Suprapubic skin (tissue), 4 donors: Measurements from ENCODE around the gene SPATC1L. TPM values are rescaled to one million over a fixed set of nuclear protein-coding genes. Genes with fewer than 3 reads are reported as not detected.
A peak's percentile ranks its signal among the peaks of the same experiment; 100 is the strongest.

Source experiments
- DNase-seq, 2 donors: peaks; one replicate each; pipeline ENCODE4 v3.0.0-alpha.2; 2019; ENCODE audit warnings: low spot score in 2 of 2
- H3K27ac ChIP-seq: fragments of 200-600 bp; sonication (generic); one replicate; pipeline ENCODE4 v1.5.1; 2019
- H3K27me3 ChIP-seq: fragments of 200-600 bp; sonication (generic); one replicate; pipeline ENCODE4 v1.5.1; 2019
- H3K36me3 ChIP-seq: fragments of 200-600 bp; sonication (generic); one replicate; pipeline ENCODE4 v1.5.1; 2019
- H3K4me1 ChIP-seq: fragments of 200-600 bp; sonication (generic); one replicate; pipeline ENCODE4 v1.5.1; 2019
- H3K4me3 ChIP-seq: fragments of 200-600 bp; sonication (generic); one replicate; pipeline ENCODE4 v1.5.1; 2019; ENCODE audit warnings: mild to moderate bottlenecking
- H3K9me3 ChIP-seq: fragments of 200-600 bp; sonication (generic); one replicate; pipeline ENCODE4 v1.5.1; 2019
- EP300 ChIP-seq: sonication (generic); formaldehyde crosslinking; IDR thresholded peaks from one replicate; pipeline ENCODE4 v1.6.1; 2017; ENCODE audit warnings: antibody characterized with exemption
- POLR2A ChIP-seq, 2 donors: fragments of 450-650 bp; IDR thresholded peaks; one replicate each; pipeline ENCODE4 v1.6.1; 2017; ENCODE audit warnings: antibody characterized with exemption in 2 of 2, mild to moderate bottlenecking in 2 of 2, moderate library complexity in 2 of 2
- POLR2AphosphoS5 ChIP-seq, 3 donors: sonication (generic); formaldehyde crosslinking; IDR thresholded peaks; one replicate each; pipeline ENCODE4 v1.6.1; 2017; ENCODE audit warnings: antibody characterized with exemption in 3 of 3
- WGBS: methylation state at CpG from one replicate; pipeline ENCODE4 v1.1.5; 2018; 5-methylcytosine and 5-hydroxymethylcytosine counted together
- total RNA-seq, 4 donors: library from RNA; depleted of rRNA; stranded (reverse); fragments of >200 nt; gene quantifications; one replicate each; pipeline ENCODE4 v1.1.0, GENCODE V29; 2016
- TF ChIP-seq, protein P1 (sequence below), 2 donors: fragments of 200-600 bp in 1 of 2; fragments of 450-650 bp in 1 of 2; sonication (generic) in 1 of 2; IDR thresholded peaks; one replicate each; pipeline ENCODE4 v1.5.1; 2016 to 2019; ENCODE audit warnings: antibody characterized with exemption in 2 of 2, mild to moderate bottlenecking in 1 of 2, moderate library complexity in 1 of 2

The SPATC1L gene
- total RNA-seq, 4 donors from 2014 or later: 2.5 to 15.0 (median 6.9) TPM

DNA sequence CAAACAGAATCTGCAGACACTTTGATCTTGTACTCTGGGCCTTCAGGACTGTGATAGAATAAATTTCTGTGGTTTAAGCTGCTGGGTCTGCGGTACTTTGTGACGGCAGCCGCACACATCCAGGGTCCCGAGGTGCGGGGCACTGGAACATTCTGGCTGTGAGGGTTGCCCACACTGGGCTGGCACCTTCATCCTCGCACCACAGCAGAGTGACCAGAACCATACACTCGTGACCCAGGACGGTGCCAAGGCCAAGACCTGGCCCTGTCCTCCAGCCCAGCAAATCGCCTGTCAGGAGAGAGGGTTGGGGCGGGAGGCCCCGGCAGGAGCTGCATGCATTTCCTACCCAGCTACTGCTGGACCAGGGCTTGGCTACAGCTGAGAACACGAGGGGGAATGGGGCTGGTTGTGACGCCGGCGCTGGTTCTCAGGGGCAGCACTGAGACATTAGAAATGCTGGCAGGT, 26.2 kb downstream of the SPATC1L start:
- TF ChIP-seq POLR2AphosphoS5 (IDR thresholded peaks at IDR 0.05) (no peak), EP300 (no peak), POLR2A (IDR thresholded peaks at IDR 0.05) (no peak)
- TF ChIP-seq, protein P1, sequence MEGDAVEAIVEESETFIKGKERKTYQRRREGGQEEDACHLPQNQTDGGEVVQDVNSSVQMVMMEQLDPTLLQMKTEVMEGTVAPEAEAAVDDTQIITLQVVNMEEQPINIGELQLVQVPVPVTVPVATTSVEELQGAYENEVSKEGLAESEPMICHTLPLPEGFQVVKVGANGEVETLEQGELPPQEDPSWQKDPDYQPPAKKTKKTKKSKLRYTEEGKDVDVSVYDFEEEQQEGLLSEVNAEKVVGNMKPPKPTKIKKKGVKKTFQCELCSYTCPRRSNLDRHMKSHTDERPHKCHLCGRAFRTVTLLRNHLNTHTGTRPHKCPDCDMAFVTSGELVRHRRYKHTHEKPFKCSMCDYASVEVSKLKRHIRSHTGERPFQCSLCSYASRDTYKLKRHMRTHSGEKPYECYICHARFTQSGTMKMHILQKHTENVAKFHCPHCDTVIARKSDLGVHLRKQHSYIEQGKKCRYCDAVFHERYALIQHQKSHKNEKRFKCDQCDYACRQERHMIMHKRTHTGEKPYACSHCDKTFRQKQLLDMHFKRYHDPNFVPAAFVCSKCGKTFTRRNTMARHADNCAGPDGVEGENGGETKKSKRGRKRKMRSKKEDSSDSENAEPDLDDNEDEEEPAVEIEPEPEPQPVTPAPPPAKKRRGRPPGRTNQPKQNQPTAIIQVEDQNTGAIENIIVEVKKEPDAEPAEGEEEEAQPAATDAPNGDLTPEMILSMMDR (IDR thresholded peaks at IDR 0.05): no peak
- Histone ChIP-seq H3K9me3 (no peaks in the 10 kb centered on the region), H3K36me3 (no peaks in the 10 kb centered on the region), H3K4me3 (no peak overlapping the region), H3K27me3 (peaks cover 17% of the 10 kb centered on the region), H3K4me1 (peaks cover 17% of the 10 kb centered on the region), H3K27ac (no peak overlapping the region)
- DNase-seq: peak; percentile 39 to 70
- WGBS: 90% methylated on average over 10 of the region's 15 CpGs

DNA sequence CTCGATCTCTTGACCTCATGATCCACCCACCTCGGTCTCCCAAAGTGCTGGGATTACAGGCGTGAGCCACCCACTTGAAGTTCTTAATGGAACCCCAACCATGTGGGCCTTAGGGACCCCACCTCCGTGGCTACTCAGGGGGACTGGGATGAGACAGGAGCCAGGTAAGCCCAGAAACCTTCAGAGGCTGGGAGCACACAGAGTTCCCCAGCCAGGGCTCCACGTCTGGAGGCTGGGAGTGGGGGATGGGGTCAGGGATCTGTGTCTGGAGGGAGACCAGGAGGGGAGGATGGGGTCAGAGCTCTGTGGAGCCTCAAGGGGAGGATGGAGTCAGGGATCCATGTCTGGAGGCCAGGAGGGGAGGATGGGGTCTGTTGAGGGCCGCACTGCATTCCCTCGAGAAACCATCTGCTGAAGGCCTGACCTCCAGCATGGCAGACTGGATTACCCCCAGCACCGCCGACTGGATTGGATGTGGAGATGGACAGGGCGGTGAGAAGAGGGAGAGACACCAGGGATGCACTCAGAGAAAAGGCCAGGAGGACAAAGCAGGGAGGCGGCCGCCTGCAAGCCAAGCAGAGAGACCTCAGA, 26.8 kb downstream of the SPATC1L start:
- H3K4me3 ChIP-seq: no peak overlapping the region
- H3K4me1 ChIP-seq: peaks cover 18% of the 10 kb centered on the region
- no peaks in the 10 kb centered on the region for H3K9me3 ChIP-seq
- no peak for TF ChIP-seq EP300
- TF ChIP-seq, protein P1 (IDR thresholded peaks at IDR 0.05): no peak
- no peak overlapping the region for H3K27ac ChIP-seq
- peak; percentile 44 to 65 for DNase-seq
- 90% methylated on average over 12 of the region's 12 CpGs for WGBS
- H3K27me3 ChIP-seq: peaks cover 14% of the 10 kb centered on the region
- H3K36me3 ChIP-seq: no peaks in the 10 kb centered on the region

DNA sequence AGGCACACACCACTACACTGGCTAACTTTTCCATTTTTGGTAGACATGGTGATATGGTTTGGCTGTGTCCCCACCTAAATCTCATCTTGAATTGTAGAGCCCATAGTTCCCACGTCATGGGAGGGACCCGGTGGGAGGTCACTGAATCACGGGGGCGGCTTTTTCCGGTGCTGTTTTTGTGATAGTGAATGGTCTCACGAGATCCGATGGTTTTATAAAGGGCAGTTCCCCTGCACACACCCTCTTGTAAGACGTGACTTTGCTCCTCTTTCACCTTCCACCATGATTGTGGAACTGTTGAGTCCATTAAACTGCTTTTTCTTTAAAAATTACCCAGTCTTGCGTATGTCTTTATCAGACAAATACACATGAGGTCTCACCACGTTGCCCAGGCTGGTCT, 27.6 kb downstream of the SPATC1L start:
- Histone ChIP-seq H3K36me3 (no peaks in the 10 kb centered on the region), H3K4me1 (peaks cover 14% of the 10 kb centered on the region), H3K9me3 (no peaks in the 10 kb centered on the region), H3K27ac (no peak overlapping the region), H3K27me3 (peaks cover 7% of the 10 kb centered on the region), H3K4me3 (no peak overlapping the region)
- WGBS: 85% methylated on average over 10 of the region's 10 CpGs
- TF ChIP-seq, protein P1 (IDR thresholded peaks at IDR 0.05): no peak
- TF ChIP-seq POLR2A (IDR thresholded peaks at IDR 0.05) (no peak), POLR2AphosphoS5 (IDR thresholded peaks at IDR 0.05) (no peak), EP300 (no peak)
- DNase-seq: peak in 1 of 2 donors; percentile 58

DNA sequence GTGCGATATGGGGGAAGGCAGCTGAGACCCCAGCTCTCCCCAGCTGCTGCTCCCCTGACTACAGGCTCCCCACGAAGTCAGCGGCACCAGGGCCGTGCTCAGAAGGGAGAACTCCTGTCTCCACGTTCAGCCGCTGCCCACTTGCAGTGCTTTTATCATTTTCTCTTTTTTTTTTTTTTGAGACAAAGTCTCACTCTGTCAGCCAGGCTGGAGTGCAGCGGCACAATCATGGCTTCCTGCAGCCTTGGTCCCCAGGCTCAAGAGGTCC, 27.9 kb downstream of the SPATC1L start:
- no peaks in the 10 kb centered on the region for H3K9me3 ChIP-seq
- DNase-seq: peak in 1 of 2 donors; percentile 50
- H3K36me3 ChIP-seq: no peaks in the 10 kb centered on the region
- H3K27ac ChIP-seq: no peak overlapping the region
- peaks cover 10% of the 10 kb centered on the region for H3K4me1 ChIP-seq
- no peak overlapping the region for H3K4me3 ChIP-seq
- H3K27me3 ChIP-seq: peaks cover 4% of the 10 kb centered on the region
- WGBS: 83% methylated on average over 7 of the region's 7 CpGs
- no peak for TF ChIP-seq POLR2AphosphoS5 (IDR thresholded peaks at IDR 0.05)
- no peak for TF ChIP-seq EP300
- TF ChIP-seq, protein P1 (IDR thresholded peaks at IDR 0.05): no peak
- no peak for TF ChIP-seq POLR2A (IDR thresholded peaks at IDR 0.05)

DNA sequence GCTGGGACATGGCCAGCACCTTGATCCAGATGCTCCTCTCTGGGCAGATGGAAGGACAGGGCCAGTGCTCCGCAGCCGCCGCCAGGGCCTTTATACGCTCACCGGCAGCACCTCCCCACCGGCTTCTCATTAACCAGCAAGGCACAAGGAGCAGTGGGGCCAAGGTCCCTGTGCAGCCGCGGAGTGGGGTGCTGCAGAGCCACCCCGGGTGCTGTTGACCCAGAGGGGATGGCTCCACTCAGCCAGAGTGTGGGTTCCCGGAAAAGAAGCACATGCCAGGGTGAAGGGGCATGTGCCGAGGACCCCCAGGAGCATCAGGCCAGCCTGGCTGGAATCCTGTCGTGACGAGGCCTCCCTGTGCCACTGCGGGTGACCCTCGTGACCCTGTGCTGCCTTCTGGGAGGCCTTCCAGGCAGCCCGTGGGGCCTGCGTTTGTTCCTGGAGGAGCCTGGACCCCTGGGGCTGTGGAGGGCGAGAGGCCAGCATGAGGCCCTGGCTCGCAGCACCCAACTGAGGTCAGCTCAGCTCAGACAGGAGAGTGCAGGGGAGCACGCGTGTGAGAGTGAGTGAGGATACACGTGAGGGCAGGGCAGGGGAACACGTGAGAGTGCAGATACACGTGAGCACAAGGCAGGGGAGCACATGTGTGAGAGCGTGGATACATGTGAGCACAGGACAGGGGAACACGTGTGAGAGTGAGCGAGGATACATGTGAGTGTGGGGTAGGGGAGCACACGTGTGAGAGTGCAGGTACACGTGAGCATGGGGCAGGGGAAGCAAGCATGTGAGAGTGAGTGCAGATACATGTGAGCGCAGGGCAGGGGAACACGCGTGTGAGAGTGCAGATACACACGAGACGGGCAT, 28.5 kb downstream of the SPATC1L start, which contains the start of gene FTCD:
Gene FTCD, minus strand, starts transcription at position 66 of the 864 bp plus-strand sequence. Its CDS starts 56 bp downstream, at position 10.
- no peak within 1 kb of the TSS for H3K4me3 ChIP-seq
- 87% methylated on average over 32 of the region's 34 CpGs for WGBS
- no peak within 1 kb of the TSS for H3K27ac ChIP-seq
- peaks cover 7% of the 10 kb centered on the region for H3K4me1 ChIP-seq
- H3K27me3 ChIP-seq: no peaks in the 10 kb centered on the region
- TF ChIP-seq, protein P1 (IDR thresholded peaks at IDR 0.05): no peak
- no peak for TF ChIP-seq EP300
- no peaks in the 10 kb centered on the region for H3K36me3 ChIP-seq
- peak in 1 of 2 donors; percentile 46 for DNase-seq
- no peaks in the 10 kb centered on the region for H3K9me3 ChIP-seq
